ENCODE measurements around the gene NR6A1.

NR6A1 gene

DNA sequence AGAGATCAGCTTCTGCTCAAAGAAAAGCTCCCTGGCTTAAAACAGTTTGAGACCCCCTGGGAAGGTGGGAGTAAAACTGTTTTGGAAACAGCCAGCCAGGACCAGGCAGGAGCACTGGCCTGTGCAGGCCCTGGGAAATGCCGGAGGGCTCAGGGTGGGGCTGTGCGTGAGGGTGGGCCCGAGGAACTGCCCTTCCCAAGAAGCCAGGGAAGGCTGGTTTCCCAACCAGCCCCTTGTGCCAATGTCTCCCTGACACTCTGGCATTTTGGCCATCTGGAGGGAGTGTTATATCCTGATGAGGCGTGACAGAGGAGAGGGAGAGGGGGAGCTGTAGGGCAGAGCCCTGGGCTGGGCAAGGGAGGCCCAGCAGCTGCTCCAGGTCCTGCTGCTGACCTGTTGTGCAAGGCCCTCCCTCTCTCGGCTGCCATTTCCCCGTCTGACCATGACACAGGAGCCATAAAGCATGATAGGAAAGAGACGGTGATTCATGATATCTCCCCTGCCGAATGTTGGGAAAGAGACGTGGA, 22.0 kb upstream of the NR6A1 start:
- H3K4me1 ChIP-seq = no peaks in the 10 kb centered on the region
- no peaks in the 10 kb centered on the region for H3K79me2 ChIP-seq
- H3K27ac ChIP-seq = no peak overlapping the region
- no peak overlapping the region for H3K4me3 ChIP-seq (ENCODE audit: low read depth, low read length)
- no peak overlapping the region for H3K4me2 ChIP-seq (ENCODE audit: low read length)
- H3K9ac ChIP-seq = no peak overlapping the region
- H3K36me3 ChIP-seq (ENCODE audit: control insufficient read depth, insufficient read depth, low read length) = no peaks in the 10 kb centered on the region
- no peaks in the 10 kb centered on the region for H3K9me3 ChIP-seq (ENCODE audit: control insufficient read depth, low read length)
- no peak overlapping the region for H2AFZ ChIP-seq
- TF ChIP-seq, protein P1, sequence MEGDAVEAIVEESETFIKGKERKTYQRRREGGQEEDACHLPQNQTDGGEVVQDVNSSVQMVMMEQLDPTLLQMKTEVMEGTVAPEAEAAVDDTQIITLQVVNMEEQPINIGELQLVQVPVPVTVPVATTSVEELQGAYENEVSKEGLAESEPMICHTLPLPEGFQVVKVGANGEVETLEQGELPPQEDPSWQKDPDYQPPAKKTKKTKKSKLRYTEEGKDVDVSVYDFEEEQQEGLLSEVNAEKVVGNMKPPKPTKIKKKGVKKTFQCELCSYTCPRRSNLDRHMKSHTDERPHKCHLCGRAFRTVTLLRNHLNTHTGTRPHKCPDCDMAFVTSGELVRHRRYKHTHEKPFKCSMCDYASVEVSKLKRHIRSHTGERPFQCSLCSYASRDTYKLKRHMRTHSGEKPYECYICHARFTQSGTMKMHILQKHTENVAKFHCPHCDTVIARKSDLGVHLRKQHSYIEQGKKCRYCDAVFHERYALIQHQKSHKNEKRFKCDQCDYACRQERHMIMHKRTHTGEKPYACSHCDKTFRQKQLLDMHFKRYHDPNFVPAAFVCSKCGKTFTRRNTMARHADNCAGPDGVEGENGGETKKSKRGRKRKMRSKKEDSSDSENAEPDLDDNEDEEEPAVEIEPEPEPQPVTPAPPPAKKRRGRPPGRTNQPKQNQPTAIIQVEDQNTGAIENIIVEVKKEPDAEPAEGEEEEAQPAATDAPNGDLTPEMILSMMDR (IDR thresholded peaks at IDR 0.05) = no peak
- no peaks in the 10 kb centered on the region for H3K27me3 ChIP-seq (ENCODE audit: control insufficient read depth, insufficient read depth, low read length)

DNA sequence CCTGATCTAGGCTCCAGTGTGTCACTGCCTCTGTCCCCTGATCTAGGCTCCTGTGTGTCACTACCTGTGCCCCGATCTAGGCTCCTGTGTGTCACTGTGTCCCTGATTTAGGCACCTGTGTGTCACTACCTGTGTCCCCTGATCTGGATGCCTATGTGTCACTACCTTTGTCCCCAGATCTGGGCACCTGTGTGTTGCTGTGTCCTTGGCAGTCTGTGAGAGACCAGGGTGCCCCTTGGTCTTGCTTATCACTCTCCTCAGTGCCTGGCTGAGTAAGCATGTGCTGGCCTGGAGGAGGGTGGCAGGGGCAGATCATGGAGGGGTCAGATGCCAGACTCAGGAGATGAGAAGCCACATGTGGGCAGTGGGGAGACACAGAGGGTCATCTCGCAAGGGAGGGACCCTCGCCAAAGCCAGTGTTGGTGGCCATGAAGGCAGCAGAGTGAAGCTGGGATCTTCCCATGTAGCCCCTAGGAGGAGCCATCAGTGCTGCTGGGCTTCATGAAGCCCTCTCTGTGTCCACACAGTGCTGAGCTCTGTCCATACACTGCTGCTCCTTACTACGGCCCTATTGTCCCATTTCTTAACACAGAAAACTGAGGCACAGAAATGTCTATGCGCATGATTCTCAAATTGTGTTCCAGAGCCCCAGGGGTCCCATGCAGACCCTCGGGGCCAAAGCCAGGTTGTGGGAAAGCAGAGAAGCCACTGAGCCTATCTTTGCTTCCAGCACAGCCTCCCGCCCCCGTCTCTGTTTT, 21.3 kb upstream of the NR6A1 start:
- Histone ChIP-seq H3K4me2 (ENCODE audit: low read length) (no peak overlapping the region), H3K36me3 (ENCODE audit: control insufficient read depth, insufficient read depth, low read length) (no peaks in the 10 kb centered on the region), H2AFZ (no peak overlapping the region), H3K9me3 (ENCODE audit: control insufficient read depth, low read length) (no peaks in the 10 kb centered on the region), H3K4me1 (no peaks in the 10 kb centered on the region), H3K27ac (no peak overlapping the region), H3K27me3 (ENCODE audit: control insufficient read depth, insufficient read depth, low read length) (no peaks in the 10 kb centered on the region), H3K4me3 (ENCODE audit: low read depth, low read length) (no peak overlapping the region), H3K79me2 (no peaks in the 10 kb centered on the region), H3K9ac (no peak overlapping the region)
- TF ChIP-seq, protein P1 (IDR thresholded peaks at IDR 0.05) = no peak

DNA sequence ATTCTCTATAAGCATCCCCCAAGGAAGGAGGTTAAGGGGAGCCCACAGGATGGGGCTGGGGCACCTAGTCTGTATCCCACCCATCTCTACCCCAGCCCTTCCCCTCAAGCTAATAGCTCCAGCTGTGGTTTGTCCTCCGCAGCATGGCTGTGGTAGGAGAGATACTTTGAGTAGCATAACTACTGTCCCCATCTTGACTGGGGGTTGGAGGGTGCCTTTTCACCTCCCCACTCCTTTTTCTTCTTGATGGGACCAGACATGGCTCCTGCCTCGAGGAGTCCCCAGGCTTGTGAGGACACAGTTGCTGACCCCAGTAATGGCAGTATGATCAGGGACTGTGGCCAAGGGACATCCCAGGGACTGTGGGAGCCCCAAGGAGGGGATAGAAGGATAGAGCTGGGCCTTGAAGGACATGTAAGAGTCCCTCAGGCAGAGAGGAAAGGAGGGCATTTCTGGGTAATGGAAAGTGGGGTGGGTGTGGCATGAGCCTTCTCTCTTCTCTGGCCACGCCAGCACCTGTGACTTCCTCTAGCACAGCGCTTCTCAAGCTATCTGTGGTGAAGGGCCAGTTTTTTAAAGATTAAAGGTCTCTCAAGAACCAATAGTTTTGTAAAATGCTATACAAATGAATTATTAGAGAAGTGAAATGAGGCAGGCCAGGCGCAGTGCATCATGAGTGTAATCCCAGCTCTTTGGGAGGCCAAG, 19.8 kb upstream of the NR6A1 start:
- H3K4me2 ChIP-seq (ENCODE audit: low read length) = no peak overlapping the region
- H3K36me3 ChIP-seq (ENCODE audit: control insufficient read depth, insufficient read depth, low read length) = no peaks in the 10 kb centered on the region
- H3K9me3 ChIP-seq (ENCODE audit: control insufficient read depth, low read length) = no peaks in the 10 kb centered on the region
- H3K4me1 ChIP-seq = no peaks in the 10 kb centered on the region
- no peaks in the 10 kb centered on the region for H3K79me2 ChIP-seq
- no peak overlapping the region for H3K9ac ChIP-seq
- no peaks in the 10 kb centered on the region for H3K27me3 ChIP-seq (ENCODE audit: control insufficient read depth, insufficient read depth, low read length)
- H2AFZ ChIP-seq = no peak overlapping the region
- H3K4me3 ChIP-seq (ENCODE audit: low read depth, low read length) = no peak overlapping the region
- TF ChIP-seq, protein P1 (IDR thresholded peaks at IDR 0.05) = no peak
- H3K27ac ChIP-seq = no peak overlapping the region

DNA sequence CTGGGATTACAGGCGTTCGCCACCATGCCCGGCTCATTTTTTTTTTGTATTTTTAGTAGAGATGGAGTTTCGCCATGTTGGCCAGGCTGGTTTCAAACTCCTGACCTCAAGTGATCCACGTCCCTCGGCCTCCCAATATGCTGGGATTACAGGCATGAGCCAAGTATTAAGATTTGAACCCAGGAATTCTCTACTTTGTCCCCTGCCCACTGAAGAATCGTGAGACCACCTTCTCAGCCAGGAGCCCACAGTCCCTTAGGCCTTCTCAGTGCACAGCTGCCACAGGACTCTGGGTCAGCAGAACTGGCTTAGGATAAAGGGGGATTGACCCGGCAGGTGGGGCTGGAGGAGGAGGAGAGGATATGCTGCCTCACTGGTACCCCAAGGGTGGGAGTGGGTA, 19.2 kb upstream of the NR6A1 start:
- Histone ChIP-seq H2AFZ (no peak overlapping the region), H3K36me3 (ENCODE audit: control insufficient read depth, insufficient read depth, low read length) (no peaks in the 10 kb centered on the region), H3K27me3 (ENCODE audit: control insufficient read depth, insufficient read depth, low read length) (no peaks in the 10 kb centered on the region), H3K4me3 (ENCODE audit: low read depth, low read length) (no peak overlapping the region), H3K4me2 (ENCODE audit: low read length) (no peak overlapping the region), H3K27ac (no peak overlapping the region), H3K79me2 (no peaks in the 10 kb centered on the region), H3K9me3 (ENCODE audit: control insufficient read depth, low read length) (no peaks in the 10 kb centered on the region), H3K4me1 (no peaks in the 10 kb centered on the region), H3K9ac (no peak overlapping the region)
- TF ChIP-seq, protein P1 (IDR thresholded peaks at IDR 0.05) = no peak

All from parathyroid adenoma (tissue), 2 donors.